EL (cell line): ENCODE measurements around the gene MESP2.
A peak's percentile ranks its signal among the peaks of the same experiment; 100 is the strongest.

Experiments used
- DNase-seq: peaks from one replicate; pipeline ENCODE4 v3.0.0-alpha.2; 2016

The MESP2 gene

DNA sequence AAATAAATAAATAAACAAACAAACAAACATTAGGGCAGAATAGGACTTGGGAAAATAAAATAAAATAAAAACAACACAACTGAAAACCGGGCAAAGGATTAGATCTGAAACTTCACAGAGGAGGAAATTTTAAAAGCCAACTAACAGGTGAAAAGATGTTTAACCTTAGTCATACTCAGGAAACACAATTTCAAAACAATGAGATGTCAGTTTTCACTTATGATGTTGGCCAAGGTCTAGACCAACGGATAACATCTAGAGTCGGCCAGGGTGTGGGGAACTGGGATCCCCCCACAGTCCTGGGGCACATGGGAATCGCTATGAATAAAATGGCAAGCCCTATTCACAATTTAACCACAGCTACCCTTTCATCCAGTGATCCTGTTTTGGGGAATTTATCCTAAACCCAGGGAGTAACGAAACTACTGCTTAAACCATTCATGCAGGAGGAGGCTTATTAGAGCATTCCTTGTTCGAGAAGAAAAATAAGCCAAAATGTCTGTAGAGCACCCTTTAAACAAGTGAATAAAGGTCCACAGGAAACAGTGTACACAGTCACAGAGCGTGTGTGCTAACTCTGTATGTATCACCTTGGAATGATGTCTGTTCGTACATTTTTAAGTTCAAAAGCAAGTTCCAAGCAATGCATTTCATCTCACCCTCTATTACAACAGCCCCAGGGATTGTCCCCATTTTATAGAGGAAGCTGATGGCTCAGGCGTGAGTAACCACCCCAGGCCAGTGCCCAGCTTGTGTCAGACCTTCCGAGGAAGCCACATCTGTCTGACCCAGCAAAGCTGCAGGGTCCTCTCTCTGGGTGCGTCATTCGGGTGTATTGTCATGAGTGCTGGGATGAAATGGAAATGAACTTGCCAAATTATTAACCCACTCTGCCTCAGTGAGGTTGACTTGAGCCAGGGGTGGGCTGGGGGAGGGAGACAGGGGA lies 44.8 kb downstream of the MESP2 start:
- peak; percentile 92 for DNase-seq

GRCh38 chr15:89822026-89822425 lies 45.9 kb downstream of the MESP2 start:
- peak; percentile 51 for DNase-seq

DNA sequence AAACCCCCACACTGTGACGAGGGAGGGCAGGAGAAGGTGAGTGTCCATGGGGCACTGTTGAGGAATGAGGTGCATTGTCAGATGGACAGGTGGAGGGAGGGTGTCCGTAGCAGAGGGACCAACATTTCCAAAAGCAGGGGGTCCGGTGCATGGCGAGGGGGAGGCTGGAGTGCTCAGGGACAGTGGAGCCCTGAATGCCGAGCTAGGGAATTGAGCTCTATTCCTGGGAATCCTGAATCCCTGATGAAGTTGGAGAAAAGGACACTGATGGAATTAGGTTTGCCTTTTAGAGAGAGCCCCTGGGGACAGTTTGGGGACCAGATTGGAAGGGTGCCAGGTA lies 46.4 kb downstream of the MESP2 start:
- no peak for DNase-seq

DNA sequence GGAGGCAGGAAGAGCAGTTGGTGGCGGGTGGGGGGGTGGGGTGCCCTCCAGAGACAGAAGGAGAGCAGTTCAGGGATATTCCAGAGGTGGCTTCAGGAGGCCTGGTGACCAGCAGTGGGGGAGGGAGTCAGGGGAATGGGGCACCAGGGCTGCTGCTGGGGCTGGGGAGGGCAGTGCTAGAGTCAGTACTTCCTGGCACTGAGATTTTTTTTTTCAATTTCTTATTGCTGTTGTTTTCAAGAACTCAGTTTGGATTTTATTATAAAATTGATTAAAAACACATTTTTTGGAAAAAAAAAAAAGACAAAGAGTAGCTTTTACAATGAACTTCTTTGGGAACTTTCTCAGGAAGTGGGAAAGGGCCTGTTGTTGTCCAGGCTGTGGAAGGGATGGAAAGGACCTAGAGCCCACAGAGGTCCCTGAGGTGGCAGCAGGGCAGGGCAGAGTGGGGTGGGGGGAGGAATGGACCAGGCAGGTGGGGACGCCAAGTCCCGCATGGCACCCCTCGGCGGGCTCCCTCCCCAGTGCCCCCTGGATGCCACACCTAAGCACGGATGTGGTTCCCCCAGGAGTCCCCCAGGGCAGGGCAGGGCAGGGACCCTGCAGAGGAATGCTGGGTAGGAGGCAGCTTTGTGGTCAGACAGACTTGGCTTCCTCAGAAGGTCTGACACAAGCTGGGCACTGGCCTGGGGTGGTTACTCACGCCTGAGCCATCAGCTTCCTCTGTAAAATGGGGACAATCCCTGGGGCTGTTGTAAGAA lies 47.0 kb downstream of the MESP2 start:
- peak; percentile 78 for DNase-seq

- DNase-seq, result no peak
Measured at GRCh38 chr15:89823836-89824606, 47.9 kb downstream of the MESP2 start.

GRCh38 chr15:89824607-89824867 lies 48.4 kb downstream of the MESP2 start:
- no peak for DNase-seq

GRCh38 chr15:89825271-89825940 lies 49.3 kb downstream of the MESP2 start:
- no peak for DNase-seq

GRCh38 chr15:89826671-89827655 lies 50.8 kb downstream of the MESP2 start:
- DNase-seq, result no peak

GRCh38 chr15:89827829-89828228 lies 51.7 kb downstream of the MESP2 start:
- no peak for DNase-seq
